ENCODE data around the gene SETBP1.

Gene SETBP1
- 0.56 reads per million for total RNA-seq

DNA sequence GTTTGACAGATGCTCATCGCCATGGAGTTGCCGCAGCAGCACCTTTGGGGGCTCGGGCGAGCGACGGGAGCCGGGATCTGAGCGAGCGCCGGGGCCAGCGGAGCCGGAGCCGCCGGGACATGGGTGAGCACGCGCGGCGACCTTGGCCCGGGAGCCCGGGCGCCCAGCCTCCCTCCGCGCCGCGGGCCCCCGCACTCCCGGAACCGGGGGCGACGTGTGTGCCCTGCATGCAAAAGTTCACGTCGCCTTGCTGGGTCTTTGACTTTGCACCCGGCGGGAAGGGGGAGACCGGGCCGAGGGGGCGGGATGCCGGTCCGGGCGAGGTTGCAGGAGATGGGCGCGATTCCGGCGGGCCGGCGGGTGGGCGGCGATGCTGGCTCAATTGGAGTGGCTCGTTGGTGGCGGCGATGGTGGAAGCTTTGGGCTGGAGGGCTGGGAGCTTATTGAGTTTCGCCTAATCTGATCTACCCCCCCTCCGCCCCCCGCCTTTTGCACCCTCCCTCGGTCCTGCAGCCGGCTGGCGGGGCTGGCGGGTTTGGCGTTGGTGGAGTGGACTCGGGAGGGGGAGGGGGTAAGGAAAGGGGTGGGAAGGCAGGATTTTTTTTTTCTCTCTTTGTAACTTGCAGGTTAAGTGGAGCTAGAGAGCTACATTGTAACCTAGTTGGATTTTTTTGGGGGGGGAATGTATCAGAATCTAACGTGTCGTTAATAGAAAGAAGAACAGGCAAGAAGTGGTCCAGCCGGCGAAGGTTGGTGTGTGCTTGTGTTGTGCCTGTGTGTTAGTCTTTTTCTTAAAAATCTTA is at the start of gene SETBP1:
Gene SETBP1 (plus strand): TSS at position 616 of the 803 bp plus-strand sequence. CDS start 20,459 bp downstream, outside the sequence.
- no peak for DNase-seq

GRCh38 chr18:44632469-44633145 is 48.1 kb upstream of the SETBP1 start:
- no peak for DNase-seq

GRCh38 chr18:44635546-44635945 is 45.1 kb upstream of the SETBP1 start:
- DNase-seq: no peak

DNA sequence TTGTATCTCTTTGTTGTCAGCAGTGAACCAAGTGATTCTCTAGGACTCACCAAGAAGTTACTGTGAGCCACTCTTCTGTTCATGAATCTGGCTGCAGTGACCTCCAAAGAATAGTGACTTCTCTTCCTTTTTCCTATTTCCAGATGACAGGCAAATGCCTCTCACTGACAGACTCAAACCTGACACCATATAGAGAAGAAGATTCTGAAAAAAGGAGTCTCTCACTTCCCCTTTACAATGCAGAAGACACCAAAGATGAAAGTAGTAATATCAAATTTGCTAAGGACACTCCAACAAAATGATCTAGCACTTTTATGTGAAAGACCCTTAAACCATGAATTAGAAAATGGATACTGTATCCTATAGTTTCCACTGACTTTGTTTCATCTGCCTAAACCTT is 44.4 kb upstream of the SETBP1 start:
- DNase-seq: no peak

- DNase-seq: no peak
Observed at GRCh38 chr18:44637210-44638033, 43.3 kb upstream of the SETBP1 start.

DNA sequence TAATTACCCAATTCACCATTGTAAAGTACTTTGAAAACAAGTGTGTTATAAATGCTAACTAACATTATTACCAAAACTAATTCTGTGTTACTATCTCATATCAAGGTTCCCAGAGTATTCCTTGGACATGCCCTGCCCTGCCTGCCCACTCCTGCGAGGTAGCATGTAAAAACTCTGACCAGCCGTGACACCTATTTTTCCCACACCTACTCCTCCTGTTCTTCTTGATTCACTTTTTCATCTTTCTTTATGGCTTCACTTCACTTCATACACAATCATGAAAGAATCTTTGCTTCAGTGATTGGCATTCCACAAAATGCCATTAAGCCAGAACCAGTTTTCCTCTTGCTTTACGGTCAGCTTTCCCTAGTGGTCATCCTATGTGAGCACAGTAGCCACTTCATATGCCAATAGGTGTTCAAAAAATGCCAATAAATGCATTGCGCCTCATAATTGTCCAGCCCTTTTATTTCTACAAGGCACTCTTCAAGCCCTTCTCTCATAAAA is 42.6 kb upstream of the SETBP1 start:
- DNase-seq: no peak

- DNase-seq: no peak
Observed at GRCh38 chr18:44638811-44639210, 41.9 kb upstream of the SETBP1 start.

- DNase-seq: no peak
Observed at GRCh38 chr18:44643004-44643403, 37.7 kb upstream of the SETBP1 start.

GRCh38 chr18:44651478-44651877 is 29.2 kb upstream of the SETBP1 start:
- no peak for DNase-seq

- no peak for DNase-seq
Observed at GRCh38 chr18:44651918-44652572, 28.6 kb upstream of the SETBP1 start.

GRCh38 chr18:44652722-44653121 is 28.0 kb upstream of the SETBP1 start:
- DNase-seq: no peak

GRCh38 chr18:44654573-44654972 is 26.1 kb upstream of the SETBP1 start:
- no peak for DNase-seq

- no peak for DNase-seq
Observed at GRCh38 chr18:44655435-44655834, 25.3 kb upstream of the SETBP1 start.

GRCh38 chr18:44659771-44660170 is 20.9 kb upstream of the SETBP1 start:
- DNase-seq: no peak

DNA sequence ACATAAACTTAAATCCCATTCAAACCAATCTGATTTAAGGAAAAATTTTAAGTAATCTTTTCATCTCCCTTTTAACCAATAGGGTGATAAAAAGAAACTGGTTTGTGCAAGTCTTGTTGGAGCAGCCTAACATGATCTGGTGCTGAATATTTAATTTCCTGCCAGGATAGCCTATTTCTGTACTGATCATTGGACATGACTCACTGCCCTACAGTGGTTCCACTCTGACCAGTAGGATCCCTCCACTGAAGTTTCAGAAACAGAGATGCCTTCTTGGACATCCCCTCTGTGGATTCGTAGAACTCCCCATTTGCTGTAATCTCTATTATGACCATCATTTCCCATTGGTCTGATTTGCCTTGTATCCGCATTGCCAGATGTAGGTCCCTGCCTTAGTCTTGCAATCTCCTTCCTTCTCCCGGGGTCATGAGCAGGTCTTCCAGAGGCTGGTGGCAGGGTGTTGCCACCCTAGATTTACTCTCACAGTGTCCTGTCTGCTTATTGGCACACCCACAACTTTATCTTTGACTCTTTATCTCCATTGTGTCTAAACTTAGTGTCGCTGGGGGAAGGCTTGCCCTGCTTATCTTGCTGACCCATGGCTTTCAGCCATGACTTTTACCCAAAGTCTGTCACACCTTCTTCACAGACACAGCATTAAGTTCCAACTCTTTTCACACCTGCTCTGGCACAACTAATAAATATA is 12.3 kb upstream of the SETBP1 start:
- no peak for DNase-seq

DNA sequence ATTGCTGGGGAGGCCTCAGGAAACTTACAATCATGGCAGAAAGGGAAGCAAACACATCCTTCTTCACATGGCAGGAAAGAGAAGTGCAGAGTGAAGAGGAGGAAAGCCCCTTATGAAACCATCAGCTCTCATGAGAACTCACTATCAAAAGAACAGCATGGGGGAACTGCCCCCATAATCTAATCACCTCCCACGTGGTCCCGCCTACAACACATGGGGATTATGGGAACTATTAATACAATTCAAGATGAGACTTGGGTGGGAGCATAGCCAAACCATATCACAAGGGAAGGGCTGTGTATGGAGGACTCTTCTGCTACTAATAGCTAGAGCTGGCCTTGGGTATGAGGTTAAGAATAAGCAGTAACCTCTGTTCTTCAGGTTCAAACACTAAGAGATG is 8.8 kb upstream of the SETBP1 start:
- no peak for DNase-seq

GRCh38 chr18:44672506-44672905 is 8.2 kb upstream of the SETBP1 start:
- no peak for DNase-seq

DNA sequence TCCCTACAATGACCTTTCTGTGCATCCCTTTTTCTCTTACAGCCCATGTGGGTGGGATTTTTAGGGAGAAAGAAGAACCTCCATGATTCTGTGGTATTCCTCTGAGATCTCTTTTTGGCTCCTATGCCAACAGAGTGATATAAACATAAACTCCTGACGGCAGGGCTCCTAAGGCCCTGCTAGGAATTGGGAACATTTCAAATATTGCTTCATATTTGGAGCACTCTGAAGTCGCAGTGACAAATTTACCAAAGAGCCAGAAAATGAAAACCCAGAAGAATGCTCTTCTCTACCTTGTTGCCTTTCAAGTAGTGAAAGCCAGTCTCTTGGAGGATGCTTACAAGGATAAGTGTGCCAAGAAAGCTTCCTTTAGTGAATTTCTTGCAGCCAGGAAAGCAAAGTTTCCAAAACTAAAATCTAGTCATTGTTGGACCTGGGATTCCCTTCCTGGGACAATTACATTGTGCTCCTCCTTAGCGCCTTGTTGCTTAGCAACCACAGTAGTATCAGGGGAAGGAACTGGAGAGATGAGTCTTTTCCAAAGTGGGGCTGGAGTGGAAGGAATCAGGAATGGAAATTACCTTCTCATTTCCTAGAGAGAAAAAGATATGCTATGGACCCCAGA is 7.3 kb upstream of the SETBP1 start:
- no peak for DNase-seq

DNA sequence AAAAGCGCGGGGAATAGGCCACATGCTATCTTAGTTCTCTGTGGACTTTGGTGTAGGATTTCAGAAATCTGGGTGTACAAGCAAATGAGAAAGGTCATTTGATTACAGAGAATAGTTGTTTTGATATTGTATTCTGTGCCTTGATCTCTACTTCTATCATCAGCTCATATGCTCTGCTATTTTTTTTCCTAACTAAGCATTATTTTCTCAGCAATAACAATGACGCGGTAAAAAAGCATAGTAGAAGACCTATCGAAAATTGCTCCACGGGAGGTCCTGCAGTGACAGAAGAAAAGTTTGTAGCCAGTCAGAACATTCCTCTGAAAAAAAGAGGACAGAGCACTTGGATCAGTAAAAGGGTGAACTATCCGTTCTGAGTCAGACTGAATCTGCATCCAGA is 2.8 kb upstream of the SETBP1 start:
- DNase-seq: no peak

GRCh38 chr18:44678725-44679055 is 2.0 kb upstream of the SETBP1 start:
- DNase-seq: no peak

GRCh38 chr18:44679056-44679913 is 1.4 kb upstream of the SETBP1 start:
- peak; percentile 25 for DNase-seq

Measured in effector CD4-positive, alpha-beta T cell (primary cell).